K562 (cell line): ENCODE data around the gene CHST7. TPM values are rescaled to one million over a fixed set of nuclear protein-coding genes. Genes with fewer than 3 reads are reported as not detected.

Experiments
- ATAC-seq: fragments of 200-7000 bp; cut with Tn5 transposase; 3 replicates; pipeline ENCODE4 v1.9.1; 2020; ENCODE audit warnings: moderate library complexity
- BruUV-seq: library from RNA; stranded (reverse); fragments of 400-500 nt; replicated peaks from 2 replicates; lab custom pipeline; 2021; lab: Mats Ljungman, UMichigan
- CTCF ChIA-PET: fragments of 300-600 bp; formaldehyde crosslinking; extraction: SDS; loops from one replicate; lab custom pipeline; 2021; ENCODE audit warnings: low intra/inter-chr PET ratio; lab: Yijun Ruan, JAX
- POLR2A ChIA-PET: fragments of 300-600, 350-650 bp; sonication (Branson Sonifier 250); formaldehyde crosslinking; extraction: SDS; loops from one replicate; lab custom pipeline; 2021; ENCODE audit warnings: antibody characterized with exemption, inconsistent platforms; lab: Yijun Ruan, JAX
- DNase-seq, 4 experiments: peaks; one replicate each; pipeline versions ENCODE4 v3.0.0 to v3.0.0-alpha.2; 2011 to 2018; ENCODE audit warnings: low spot score in 3 of 4, mixed read lengths in 3 of 4; ENCODE audit errors: extremely low read depth in 1 of 4
- FAIRE-seq: peaks from 2 replicates; lab custom pipeline; 2011; peaks lifted over from hg19 to GRCh38; lab: Jason Lieb, UNC
- H2AFZ ChIP-seq: 2 replicates; pipeline ENCODE4 v1.6.0; 2011; ENCODE audit warnings: low read depth, low read length, control low read depth, inconsistent platforms
- H3K27ac ChIP-seq: fragments of 200-600 bp; 3 replicates; pipeline ENCODE4 v1.8.0; 2011; ENCODE audit warnings: low read depth, mild to moderate bottlenecking, control low read depth, inconsistent platforms, low read length, moderate library complexity, mixed read lengths; ENCODE audit errors: extremely low read depth
- H3K27me3 ChIP-seq, 2 experiments: fragments of 300-600 bp in 1 of 2; 2 replicates in 1 of 2; 3 replicates in 1 of 2; pipeline versions ENCODE4 v1.6.0 to v1.8.0; 2011; ENCODE audit warnings: inconsistent platforms in 2 of 2, low read length in 2 of 2, mild to moderate bottlenecking in 1 of 2, mixed read lengths in 1 of 2, moderate library complexity in 1 of 2; ENCODE audit not compliant: control insufficient read depth in 2 of 2, insufficient read depth in 2 of 2
- H3K36me3 ChIP-seq: fragments of 300-600 bp; 3 replicates; pipeline ENCODE4 v1.8.0; 2011; ENCODE audit warnings: mild to moderate bottlenecking, low read length, inconsistent platforms; ENCODE audit not compliant: control insufficient read depth, insufficient read depth
- H3K4me1 ChIP-seq, 2 experiments: fragments of 200-600 bp in 1 of 2; replicated peaks in 1 of 2; 2 replicates in 1 of 2; 3 replicates in 1 of 2; pipeline versions ENCODE4 v1.5.1 to v1.8.0; 2011; ENCODE audit warnings: inconsistent platforms in 2 of 2, low read length in 2 of 2, mild to moderate bottlenecking in 1 of 2, mixed read lengths in 1 of 2, moderate library complexity in 1 of 2; ENCODE audit not compliant: control insufficient read depth in 2 of 2, insufficient read depth in 2 of 2
- H3K4me2 ChIP-seq: 2 replicates; pipeline ENCODE4 v1.6.1; 2011; ENCODE audit warnings: low read length, control low read depth, inconsistent platforms, mixed read lengths; ENCODE audit not compliant: insufficient read depth
- H3K4me3 ChIP-seq: fragments of 200-600 bp; sonication (generic), shearing (Covaris generic); 2 replicates; pipeline ENCODE4 v1.5.1; 2016; ENCODE audit warnings: control low read depth, inconsistent platforms
- H3K79me2 ChIP-seq: fragments of 200-600 bp; 3 replicates; pipeline ENCODE4 v1.8.0; 2011; ENCODE audit warnings: low read length, inconsistent platforms; ENCODE audit not compliant: control insufficient read depth, insufficient read depth
- H3K9ac ChIP-seq, 2 experiments: 2 replicates each; pipeline versions ENCODE4 v1.6.0 to v1.6.1; 2011; ENCODE audit warnings: low read depth in 2 of 2, low read length in 2 of 2, control low read depth in 1 of 2, inconsistent platforms in 1 of 2, mild to moderate bottlenecking in 1 of 2, mixed read lengths in 1 of 2; ENCODE audit not compliant: insufficient read depth in 1 of 2
- H3K9me1 ChIP-seq: one replicate; pipeline ENCODE4 v1.6.0; 2011; ENCODE audit warnings: inconsistent platforms, mild to moderate bottlenecking, low read length, moderate library complexity; ENCODE audit not compliant: control insufficient read depth, insufficient read depth
- H3K9me3 ChIP-seq: replicated peaks from 2 replicates; pipeline ENCODE4 v1.5.1; 2011; ENCODE audit warnings: low read depth, low read length, inconsistent platforms; ENCODE audit not compliant: control insufficient read depth, insufficient read depth
- H4K20me1 ChIP-seq: replicated peaks from 2 replicates; pipeline ENCODE4 v1.6.1; 2011; ENCODE audit warnings: low read length, inconsistent platforms, mixed read lengths; ENCODE audit not compliant: control insufficient read depth, insufficient read depth
- GABPB1 ChIP-seq: sonication (generic); formaldehyde crosslinking; IDR thresholded peaks from 2 replicates; pipeline ENCODE4 v1.8.0; 2022; ENCODE audit warnings: mild to moderate bottlenecking, missing genetic modification reagents
- IRF9 ChIP-seq: fragments of 450-650 bp; IDR thresholded peaks from 2 replicates; pipeline ENCODE4 v1.6.1; 2016; ENCODE audit warnings: missing biosample characterization, missing genetic modification characterization
- NONO ChIP-seq, 2 experiments: fragments of 200-400 bp in 1 of 2; fragments of 450-650 bp in 1 of 2; formaldehyde crosslinking in 1 of 2; IDR thresholded peaks; 2 replicates each; pipeline ENCODE4 v1.6.1; 2017; ENCODE audit warnings: low read depth in 2 of 2, mild to moderate bottlenecking in 2 of 2, moderate library complexity in 2 of 2, low read length in 1 of 2
- NR2F6 ChIP-seq: fragments of 450-650 bp; formaldehyde crosslinking; IDR thresholded peaks from 2 replicates; pipeline ENCODE4 v1.4.0; 2020; ENCODE audit warnings: mild to moderate bottlenecking
- PCBP2 ChIP-seq: fragments of 200-400 bp; formaldehyde crosslinking; IDR thresholded peaks from 2 replicates; pipeline ENCODE4 v1.6.1; 2018; ENCODE audit warnings: low read length, low read depth, mild to moderate bottlenecking, moderate library complexity; ENCODE audit not compliant: poor library complexity, severe bottlenecking
- SPI1 ChIP-seq: IDR thresholded peaks from 2 replicates; pipeline ENCODE4 v1.6.1; 2011; ENCODE audit warnings: low read depth, low read length, control low read depth, borderline replicate concordance
- SRSF1 ChIP-seq: fragments of 200-400 bp; formaldehyde crosslinking; IDR thresholded peaks from 2 replicates; pipeline ENCODE4 v1.6.1; 2017; ENCODE audit warnings: mild to moderate bottlenecking, low read depth, low read length, moderate library complexity
- ZBTB11 ChIP-seq, 3 experiments: fragments of 200-800 bp in 1 of 3; fragments of 250-450 bp in 1 of 3; fragments of 450-650 bp in 1 of 3; sonication (Bioruptor Pico) in 1 of 3; sonication (Bioruptor generic) in 1 of 3; formaldehyde crosslinking in 1 of 3; IDR thresholded peaks; 2 replicates each; pipeline versions ENCODE4 v1.6.1 to v1.8.0; 2016 to 2022; ENCODE audit warnings: mild to moderate bottlenecking in 2 of 3, missing genetic modification characterization in 2 of 3, missing compliant biosample characterization in 1 of 3, moderate library complexity in 1 of 3
- ZBTB26 ChIP-seq: fragments of 450-650 bp; formaldehyde crosslinking; IDR thresholded peaks from 2 replicates; pipeline ENCODE4 v1.4.0; 2022; ENCODE audit warnings: missing genetic modification characterization
- ZNF23 ChIP-seq: fragments of 250-450 bp; sonication (Bioruptor Pico); IDR thresholded peaks from 2 replicates; pipeline ENCODE4 v1.4.0; 2020; ENCODE audit warnings: mild to moderate bottlenecking
- ZNF3 ChIP-seq: fragments of 250-450 bp; sonication (Bioruptor Pico); IDR thresholded peaks from 2 replicates; pipeline ENCODE4 v1.5.0; 2021; ENCODE audit warnings: mild to moderate bottlenecking, moderate library complexity
- WGBS: fragments of 100-300 bp; shearing (Covaris generic); methylation state at CpG from one replicate; pipeline ENCODE4 v1.1.6; 2016; ENCODE audit warnings: low coverage, mixed read lengths; ENCODE audit not compliant: insufficient coverage; ENCODE audit errors: missing lambda C conversion rate; 5-methylcytosine and 5-hydroxymethylcytosine counted together
- in situ Hi-C: fragments of 300-500 bp; cut with MboI; formaldehyde crosslinking; loops from 4 replicates; pipeline ENCODE4 v1.15.0; 2018; ENCODE audit warnings: inconsistent platforms, mixed read lengths
- intact Hi-C: fragments of 100-400 bp; cut with micrococcal nuclease; formaldehyde crosslinking; loops from 2 replicates; pipeline ENCODE4 v1.14.2; 2022
- polyA plus RNA-seq, 8 experiments: library from polyadenylated mRNA; depleted of rRNA in 4 of 8; stranded (reverse) in 5 of 8; unstranded in 3 of 8; fragments of >200 nt; fragmentation: Nextera tagmentation in 2 of 8; fragmentation: Illumina TruSeq in 1 of 8; extraction: Ambion mirVana in 2 of 8; extraction: Trizol in 1 of 8; gene quantifications; 2 replicates each; pipeline versions ENCODE4 v1.2.1 to v1.2.3, GENCODE V29; 2011 to 2014; ENCODE audit warnings: inconsistent platforms in 1 of 8, missing spikeins in 1 of 8
- total RNA-seq, 7 experiments: library from RNA; depleted of rRNA in 6 of 7; stranded (reverse); fragments of >200 nt in 6 of 7; fragmentation: Illumina TruSeq in 2 of 7; extraction: Trizol in 2 of 7; gene quantifications; 2 replicates each; pipeline versions ENCODE4 v1.2.1 to v1.2.3, GENCODE V29; 2011 to 2021; ENCODE audit warnings: low replicate concordance in 1 of 7

The CHST7 gene
- total and polyA plus RNA-seq, 9 of the 15 experiments (the other 6 are each of a cell fraction or from before 2014, with no cell fraction given), result 0.04 to 0.41 (median 0.09) TPM; not detected in 2

- no TSS peak for BruUV-seq
- in situ Hi-C loops, result no loop called here
- DNase-seq, result peak in 1 of 4 experiments; percentile 8
- H3K4me2 ChIP-seq, result no peak overlapping the region
- no peaks in the 10 kb centered on the region for H3K9me1 ChIP-seq
- no peak for ATAC-seq
- no peaks in the 10 kb centered on the region; a peak in 1 of 5 replicates for H3K4me1 ChIP-seq
- no peak overlapping the region for H2AFZ ChIP-seq
- no peaks in the 10 kb centered on the region for H3K79me2 ChIP-seq
- H3K27ac ChIP-seq, result no peak overlapping the region
- H3K36me3 ChIP-seq, result no peaks in the 10 kb centered on the region
- CTCF ChIA-PET, result no interaction called here
- POLR2A ChIA-PET, result no interaction called here
- H3K27me3 ChIP-seq, result no peaks in the 10 kb centered on the region
- no peaks in the 10 kb centered on the region for H4K20me1 ChIP-seq
- WGBS, result 20% methylated on average over 5 of the region's 5 CpGs
- no peak overlapping the region for H3K4me3 ChIP-seq
- no peak for FAIRE-seq
- TF ChIP-seq SRSF1 (no peak), SPI1 (no peak), ZNF23 (CRISPR knock-in tag) (no peak), ZBTB11 (CRISPR knock-in tag; IDR thresholded peaks at IDR 0.05) (no peak), ZBTB26 (CRISPR knock-in tag) (no peak), PCBP2 (no peak), ZNF3 (CRISPR knock-in tag) (no peak), GABPB1 (CRISPR knock-in tag) (no peak), NR2F6 (CRISPR knock-in tag) (no peak), IRF9 (tag) (no peak), NONO (IDR thresholded peaks at IDR 0.05; ENCODE audit: low read depth in 2 of 2, low read length in 1 of 2) (no peak)
- intact Hi-C loops, result no loop called here
- no peak overlapping the region for H3K9ac ChIP-seq
- H3K9me3 ChIP-seq, result no peaks in the 10 kb centered on the region
Observed at GRCh38 chrX:46572340-46572936, 1.1 kb upstream of the CHST7 start.
